HepG2 (cell line): Measurements from ENCODE around the gene ZNF33B. TPM values are rescaled to one million over a fixed set of nuclear protein-coding genes. Genes with fewer than 3 reads are reported as not detected.

Experiments used
- ATAC-seq: fragments of 200-7000 bp; cut with Tn5 transposase; 3 replicates; pipeline ENCODE4 v1.9.1; 2020; ENCODE audit warnings: mild to moderate bottlenecking, moderate library complexity
- Bru-seq: library from RNA; stranded (reverse); fragments of 400-500 nt; gene quantifications from one replicate; lab custom pipeline; 2021; lab: Mats Ljungman, UMichigan
- BruChase-seq, 2 experiments: library from RNA; stranded (reverse); fragments of 400-500 nt; gene quantifications; one replicate each; lab custom pipeline; 2021; lab: Mats Ljungman, UMichigan
- BruUV-seq: library from RNA; stranded (reverse); fragments of 400-500 nt; replicated peaks from 2 replicates; lab custom pipeline; 2021; lab: Mats Ljungman, UMichigan
- CTCF ChIA-PET: fragments of 300-600 bp; formaldehyde crosslinking; extraction: SDS; loops from one replicate; lab custom pipeline; 2021; ENCODE audit warnings: low total read pairs, inconsistent platforms, low intra/inter-chr PET ratio; lab: Yijun Ruan, JAX
- POLR2A ChIA-PET: fragments of 350-600 bp; sonication (Branson Sonifier 250); formaldehyde crosslinking; loops from one replicate; lab custom pipeline; 2020; ENCODE audit warnings: antibody characterized with exemption, inconsistent platforms; lab: Yijun Ruan, JAX
- DNase-seq: peaks from one replicate; pipeline ENCODE4 v3.0.0-alpha.2; 2015; ENCODE audit warnings: low spot score
- FAIRE-seq: peaks from 3 replicates; lab custom pipeline; 2011; peaks lifted over from hg19 to GRCh38; lab: Jason Lieb, UNC
- H2AFZ ChIP-seq: one replicate; pipeline ENCODE4 v1.6.1; 2011; ENCODE audit warnings: low read length, inconsistent platforms
- H3K27ac ChIP-seq: fragments of 300-600 bp; 3 replicates; pipeline ENCODE4 v1.8.0; 2011; ENCODE audit warnings: mixed run types, mild to moderate bottlenecking, mixed read lengths, low read length, inconsistent platforms; ENCODE audit not compliant: insufficient read depth; ENCODE audit errors: extremely low read length
- H3K27me3 ChIP-seq, 2 experiments: fragments of 200-600 bp in 1 of 2; 2 replicates in 1 of 2; 3 replicates in 1 of 2; pipeline versions ENCODE4 v1.6.0 to v1.8.0; 2011; ENCODE audit warnings: low read length in 2 of 2, mild to moderate bottlenecking in 2 of 2, moderate library complexity in 2 of 2, inconsistent platforms in 1 of 2; ENCODE audit not compliant: insufficient read depth in 2 of 2, control insufficient read depth in 1 of 2
- H3K36me3 ChIP-seq, 2 experiments: fragments of 200-600 bp in 1 of 2; replicated peaks in 1 of 2; 2 replicates in 1 of 2; 3 replicates in 1 of 2; pipeline versions ENCODE4 v1.5.1 to v1.8.0; 2011; ENCODE audit warnings: low read length in 2 of 2, inconsistent platforms in 1 of 2; ENCODE audit not compliant: insufficient read depth in 2 of 2, control insufficient read depth in 1 of 2
- H3K4me1 ChIP-seq: 2 replicates; pipeline ENCODE4 v1.5.1; 2012; ENCODE audit warnings: low read length, inconsistent platforms; ENCODE audit not compliant: insufficient read depth
- H3K4me2 ChIP-seq: 2 replicates; pipeline ENCODE4 v1.6.0; 2011; ENCODE audit warnings: low read depth, low read length, inconsistent platforms
- H3K4me3 ChIP-seq, 3 experiments: fragments of 200-600 bp in 1 of 3; sonication (generic), shearing (Covaris generic) in 1 of 3; replicated peaks in 1 of 3; 2 replicates each; pipeline ENCODE4 v1.5.1; 2011 to 2016; ENCODE audit warnings: low read length in 3 of 3, inconsistent platforms in 2 of 3, low read depth in 2 of 3, mild to moderate bottlenecking in 2 of 3, control low read depth in 1 of 3, mixed read lengths in 1 of 3; ENCODE audit not compliant: insufficient read depth in 1 of 3
- H3K79me2 ChIP-seq: one replicate; pipeline ENCODE4 v1.6.1; 2011; ENCODE audit warnings: low read length, inconsistent platforms; ENCODE audit not compliant: insufficient read depth
- H3K9ac ChIP-seq: 2 replicates; pipeline ENCODE4 v1.6.0; 2011; ENCODE audit warnings: mild to moderate bottlenecking, low read depth, low read length, inconsistent platforms; ENCODE audit not compliant: insufficient read depth
- H3K9me3 ChIP-seq: 2 replicates; pipeline ENCODE4 v1.5.1; 2012; ENCODE audit warnings: mild to moderate bottlenecking, low read length
- H4K20me1 ChIP-seq: 2 replicates; pipeline ENCODE4 v1.6.0; 2011; ENCODE audit warnings: inconsistent platforms, mild to moderate bottlenecking, low read length, moderate library complexity; ENCODE audit not compliant: insufficient read depth
- ARID3A ChIP-seq: IDR thresholded peaks from 2 replicates; pipeline ENCODE4 v1.6.1; 2012; ENCODE audit warnings: low read depth, low read length, improper control_type of control experiment
- CC2D1A ChIP-seq: sonication (generic); formaldehyde crosslinking; IDR thresholded peaks from 2 replicates; pipeline ENCODE4 v1.8.1; 2023; ENCODE audit warnings: mild to moderate bottlenecking, missing genetic modification reagents
- ESRRA ChIP-seq: sonication (generic); formaldehyde crosslinking; IDR thresholded peaks from 2 replicates; pipeline ENCODE4 v1.5.1; 2020; ENCODE audit warnings: mild to moderate bottlenecking, low read depth, missing genetic modification reagents
- HNRNPL ChIP-seq: fragments of 200-400 bp; formaldehyde crosslinking; IDR thresholded peaks from 2 replicates; pipeline ENCODE4 v1.6.1; 2017; ENCODE audit warnings: mild to moderate bottlenecking, low read depth, low read length
- JUN ChIP-seq: sonication (generic); formaldehyde crosslinking; IDR thresholded peaks from 2 replicates; pipeline ENCODE4 v1.4.0; 2020; ENCODE audit warnings: mild to moderate bottlenecking, missing genetic modification reagents
- JUND ChIP-seq: sonication (generic); formaldehyde crosslinking; IDR thresholded peaks from 2 replicates; pipeline ENCODE4 v1.8.0; 2022; ENCODE audit warnings: mild to moderate bottlenecking, missing genetic modification reagents
- KLF11 ChIP-seq: IDR thresholded peaks from 2 replicates; pipeline ENCODE4 v1.6.1; 2016; ENCODE audit warnings: missing compliant biosample characterization
- MLX ChIP-seq: IDR thresholded peaks from 2 replicates; pipeline ENCODE4 v1.6.1; 2016
- NFKB2 ChIP-seq: sonication (generic); formaldehyde crosslinking; IDR thresholded peaks from 2 replicates; pipeline ENCODE4 v1.4.0; 2020; ENCODE audit warnings: missing genetic modification reagents, borderline replicate concordance
- SMAD9 ChIP-seq: sonication (generic); formaldehyde crosslinking; IDR thresholded peaks from 2 replicates; pipeline ENCODE4 v1.5.1; 2020; ENCODE audit warnings: mild to moderate bottlenecking, missing genetic modification reagents
- SRY ChIP-seq: sonication (generic); formaldehyde crosslinking; IDR thresholded peaks from 2 replicates; pipeline ENCODE4 v1.8.0; 2022; ENCODE audit warnings: mild to moderate bottlenecking, missing genetic modification reagents
- ZFP82 ChIP-seq: sonication (generic); formaldehyde crosslinking; IDR thresholded peaks from 2 replicates; pipeline ENCODE4 v1.5.1; 2020; ENCODE audit warnings: mild to moderate bottlenecking, missing genetic modification reagents, borderline replicate concordance
- ZMYM3 ChIP-seq: sonication (generic); formaldehyde crosslinking; IDR thresholded peaks from 2 replicates; pipeline ENCODE4 v1.5.1; 2020; ENCODE audit warnings: mild to moderate bottlenecking, missing genetic modification reagents
- ZNF10 ChIP-seq: sonication (generic); formaldehyde crosslinking; IDR thresholded peaks from 2 replicates; pipeline ENCODE4 v1.4.0; 2020; ENCODE audit warnings: mild to moderate bottlenecking, low read depth, missing genetic modification reagents, borderline replicate concordance
- ZNF326 ChIP-seq: sonication (generic); formaldehyde crosslinking; IDR thresholded peaks from 2 replicates; pipeline ENCODE4 v1.4.0; 2020; ENCODE audit warnings: missing genetic modification reagents, borderline replicate concordance
- ZNF713 ChIP-seq: sonication (generic); formaldehyde crosslinking; IDR thresholded peaks from 2 replicates; pipeline ENCODE4 v1.4.0; 2020; ENCODE audit warnings: mild to moderate bottlenecking, missing genetic modification reagents
- WGBS: methylation state at CpG from one replicate; pipeline ENCODE4 v1.1.6; 2017; ENCODE audit warnings: low lambda C conversion rate; 5-methylcytosine and 5-hydroxymethylcytosine counted together
- in situ Hi-C: cut with HindIII; loops from 2 replicates; pipeline ENCODE4 v1.10.0; 2017; ENCODE audit warnings: low pct_unique_long_range_greater_than_20kb; ENCODE audit not compliant: extremely low pct_ligation_motif_present
- intact Hi-C: fragments of 100-400 bp; cut with micrococcal nuclease; formaldehyde crosslinking; loops from one replicate; pipeline ENCODE4 v1.10.0; 2022; ENCODE audit not compliant: unreplicated experiment
- long read RNA-seq, 2 experiments: library from RNA in 1 of 2; library from polyadenylated mRNA in 1 of 2; stranded (forward) in 1 of 2; unstranded in 1 of 2; transcript quantifications; one replicate each; pipeline ENCODE4 v2.0.0, GENCODE V29; 2019 to 2022
- polyA minus RNA-seq, 3 experiments: library from RNA; depleted of rRNA, polyadenylated mRNA; stranded (reverse); fragments of >200 nt; gene quantifications; 2 replicates each; pipeline ENCODE4 v1.2.3, GENCODE V29; 2011; ENCODE audit warnings: low replicate concordance in 1 of 3
- polyA plus RNA-seq, 8 experiments: library from polyadenylated mRNA; depleted of rRNA in 3 of 8; stranded (reverse) in 7 of 8; unstranded in 1 of 8; fragments of >200 nt; fragmentation: Illumina TruSeq in 4 of 8; extraction: Trizol in 4 of 8; gene quantifications; 2 replicates each; pipeline versions ENCODE4 v1.2.1 to v1.2.3, GENCODE V29; 2011 to 2016; ENCODE audit warnings: low read depth in 4 of 8, missing spikeins in 1 of 8, mixed read lengths in 1 of 8; ENCODE audit not compliant: insufficient read depth in 1 of 8
- total RNA-seq, 5 experiments: library from RNA; depleted of rRNA; stranded (reverse); fragments of >200 nt; fragmentation: Illumina TruSeq; extraction: Trizol; gene quantifications; 2 replicates each; pipeline ENCODE4 v1.2.3, GENCODE V29; 2016; ENCODE audit warnings: low read depth in 1 of 5

Gene ZNF33B
- total RNA-seq (2016; rRNA removed; fragmentation: Illumina TruSeq; extraction: Trizol): 23.5 and 32.9 TPM in 2 replicates
- total RNA-seq (2016; cell fraction: cytosol; rRNA removed; fragmentation: Illumina TruSeq; extraction: Trizol; ENCODE audit: low read depth): 7.1 and 9.8 TPM in 2 replicates
- 23.9 and 31.5 TPM in 2 replicates for total RNA-seq (2016; cell fraction: insoluble cytoplasmic fraction; rRNA removed; fragmentation: Illumina TruSeq; extraction: Trizol)
- 15.1 and 19.7 TPM in 2 replicates for total RNA-seq (2016; cell fraction: membrane; rRNA removed; fragmentation: Illumina TruSeq; extraction: Trizol)
- total RNA-seq (2016; cell fraction: nucleus; rRNA removed; fragmentation: Illumina TruSeq; extraction: Trizol): 21.5 and 35.5 TPM in 2 replicates
- polyA plus RNA-seq (2011; rRNA removed): 18.4 and 22.6 TPM in 2 replicates
- 13.8 and 26.7 TPM in 2 replicates for polyA plus RNA-seq (2011; cell fraction: cytosol; rRNA removed)
- polyA plus RNA-seq (2011; cell fraction: nucleus; rRNA removed): 12.5 and 34.5 TPM in 2 replicates
- 30.3 and 35.2 TPM in 2 replicates for polyA plus RNA-seq (2012)
- polyA plus RNA-seq (2016; cell fraction: cytosol; fragmentation: Illumina TruSeq; extraction: Trizol; ENCODE audit: low read depth): 5.4 and 5.6 TPM in 2 replicates
- polyA plus RNA-seq (2016; cell fraction: insoluble cytoplasmic fraction; fragmentation: Illumina TruSeq; extraction: Trizol; ENCODE audit: low read depth): 21.4 and 24.0 TPM in 2 replicates
- 12.7 and 15.3 TPM in 2 replicates for polyA plus RNA-seq (2016; cell fraction: membrane; fragmentation: Illumina TruSeq; extraction: Trizol; ENCODE audit: low read depth)
- 20.4 and 26.1 TPM in 2 replicates for polyA plus RNA-seq (2016; cell fraction: nucleus; fragmentation: Illumina TruSeq; extraction: Trizol; ENCODE audit: insufficient read depth, low read depth)
- 11.3 and 13.4 TPM in 2 replicates for polyA minus RNA-seq (2011; rRNA and poly(A)+ RNA removed; ENCODE audit: low replicate concordance)
- 22.2 and 23.6 TPM in 2 replicates for polyA minus RNA-seq (2011; cell fraction: cytosol; rRNA and poly(A)+ RNA removed)
- polyA minus RNA-seq (2011; cell fraction: nucleus; rRNA and poly(A)+ RNA removed): 61.2 and 65.5 TPM in 2 replicates
- Bru-seq, nascent RNA: percentile 85 among the genes with signal in this experiment
- BruChase-seq, experiment 1, labeled RNA remaining after a 6-hour chase: percentile 77 among the genes with signal in this experiment
- percentile 76 among the genes with signal in this experiment for BruChase-seq, experiment 2, labeled RNA remaining after a 2-hour chase
- long read RNA-seq, experiment 1, full-length matches to known transcripts: 3 of 19 reads
- long read RNA-seq, experiment 1, partial matches to known transcripts: 0 of 19 reads
- long read RNA-seq, experiment 1, other reads (novel, unspliced or antisense): 16 of 19 reads
- long read RNA-seq, experiment 2, full-length matches to known transcripts: 1 of 72 reads
- long read RNA-seq, experiment 2, partial matches to known transcripts: 10 of 72 reads
- long read RNA-seq, experiment 2, other reads (novel, unspliced or antisense): 61 of 72 reads

- H4K20me1 ChIP-seq: no peaks in the 10 kb centered on the region
- no peaks in the 10 kb centered on the region for H3K9me3 ChIP-seq
- H3K9ac ChIP-seq: peak within 1 kb of the TSS; percentile 87
- CTCF ChIA-PET: no interaction called here
- in situ Hi-C loops (no loop called here), intact Hi-C loops (loop anchor here (1.0 kb wide), 2 partner anchors 86 to 144 kb away; partner anchors contain the start of gene BMS1)
- POLR2A ChIA-PET: interaction anchor here (2.8 kb wide), 1 partner anchor 27 kb away, joined by 11 read pairs; no protein-coding TSS in a partner anchor
- peak within 1 kb of the TSS; percentile 71 for H3K4me2 ChIP-seq
- peak; percentile 94 for DNase-seq
- WGBS: 0% methylated on average over 29 of the region's 62 CpGs
- peak within 1 kb of the TSS; percentile 50 to 78 (median 68) for H3K4me3 ChIP-seq
- peak within 1 kb of the TSS; percentile 93 for H3K27ac ChIP-seq
- peak; percentile 96 for ATAC-seq
- no peak within 1 kb of the TSS for H2AFZ ChIP-seq
- FAIRE-seq: peak; percentile 28
- H3K4me1 ChIP-seq: peaks cover 56% of the 10 kb centered on the region
- TSS peak; percentile 91 for BruUV-seq
- H3K36me3 ChIP-seq: 0 out of 5 replicates have a peak, but pooled peaks cover 0 to 2% of the 10 kb centered on the region in 2 experiments
- peaks cover 12% of the 10 kb centered on the region for H3K79me2 ChIP-seq
- no peaks in the 10 kb centered on the region for H3K27me3 ChIP-seq
- TF ChIP-seq ZNF10 (CRISPR knock-in tag) (no peak), SMAD9 (CRISPR knock-in tag) (no peak), ZNF713 (peak; percentile 77; the same call in 1 of the 2 replicates), ZNF326 (CRISPR knock-in tag) (no peak), ZFP82 (CRISPR knock-in tag) (0 out of 2 replicates have a peak, but pooled peaks have one; percentile 35), ARID3A (0 out of 2 replicates have a peak, but pooled peaks have one; percentile 36), ESRRA (peak; percentile 49), CC2D1A (CRISPR knock-in tag) (peak; percentile 92; the same call in 1 of the 2 replicates), SRY (CRISPR knock-in tag) (no peak; the same call in none of the 2 replicates), ZMYM3 (CRISPR knock-in tag) (peak; percentile 48; the same call in 1 of the 2 replicates), HNRNPL (peak; percentile 87; the same call in 1 of the 2 replicates), NFKB2 (CRISPR knock-in tag) (peak; percentile 80; the same call in 1 of the 2 replicates), JUN (CRISPR knock-in tag) (0 out of 2 replicates have a peak, but pooled peaks have one; percentile 28), JUND (no peak), MLX (0 out of 2 replicates have a peak, but pooled peaks have one; percentile 9), KLF11 (peak; percentile 56; the same call in 1 of the 2 replicates)
These were observed at the start of gene ZNF33B for GRCh38 chr10:42638055-42638820. Gene ZNF33B, minus strand, starts transcription at chr10:42638570. Its CDS starts 1,642 bp downstream, at chr10:42636928.
